Measurements from ENCODE around the gene SH2D3A. TPM values are rescaled to one million over a fixed set of nuclear protein-coding genes. Genes with fewer than 3 reads are reported as not detected.
A peak's percentile ranks its signal among the peaks of the same experiment; 100 is the strongest.

Gene SH2D3A
- polyA plus RNA-seq, 1 donor (not counting 4 experiments of a cell fraction or from before 2014, with no cell fraction given) = 24.9 TPM

- FAIRE-seq (peak; percentile 64), DNase-seq (ENCODE audit: low read depth, low spot score) (no peak)
- H3K9me3 ChIP-seq (ENCODE audit: control insufficient read depth, low read depth, low read length) = no peaks in the 10 kb centered on the region
- TF ChIP-seq EZH2 (IDR thresholded peaks at IDR 0.05; ENCODE audit: low read length) (no peak), CTCF (optimal IDR thresholded peaks at IDR 0.05 in 1 of 3, IDR thresholded peaks at IDR 0.05 in 1 of 3, conservative IDR thresholded peaks at IDR 0.05 in 1 of 3; ENCODE audit: extremely low read depth in 1 of 3, insufficient read depth in 2 of 3, low read length in 3 of 3) (peak; percentile 76 to 83 (median 77))
- peaks cover 32% of the 10 kb centered on the region for H3K4me1 ChIP-seq (ENCODE audit: control insufficient read depth, extremely low read depth, insufficient read depth, low read length)
- peak overlapping the region; percentile 79 for H3K9ac ChIP-seq (ENCODE audit: control insufficient read depth, extremely low read depth, insufficient read depth, low read length)
- peaks cover 29% of the 10 kb centered on the region for H3K79me2 ChIP-seq (ENCODE audit: control insufficient read depth, insufficient read depth, low read length)
- dilution Hi-C loops (cut with MboI; ENCODE audit: extremely low pct_ligation_motif_present, low sequenced_read_pairs) = no loop called here
- H2AFZ ChIP-seq (ENCODE audit: control insufficient read depth, low read length) = peak overlapping the region; percentile 81
- H3K27ac ChIP-seq (ENCODE audit: control insufficient read depth, insufficient read depth, low read length) = peak overlapping the region; percentile 86
- peaks cover under 1 to 11% of the 10 kb centered on the region in 2 experiments for H3K36me3 ChIP-seq (ENCODE audit: control insufficient read depth in 2 of 2, extremely low read depth in 1 of 2, insufficient read depth in 2 of 2, low read length in 2 of 2)
- no peaks in the 10 kb centered on the region for H3K9me1 ChIP-seq (ENCODE audit: control insufficient read depth, extremely low read depth, insufficient read depth, low read length)
- H3K27me3 ChIP-seq (ENCODE audit: control insufficient read depth, extremely low read depth, insufficient read depth, low read length) = no peaks in the 10 kb centered on the region
- peak overlapping the region; percentile 89 for H3K4me2 ChIP-seq (ENCODE audit: control insufficient read depth, extremely low read depth, insufficient read depth, low read depth, low read length)
- peak overlapping the region in 2 of 3 experiments; percentile 40 to 67 for H3K4me3 ChIP-seq (ENCODE audit: control insufficient read depth in 2 of 3, extremely low read depth in 1 of 3, insufficient read depth in 2 of 3, low read depth in 1 of 3, low read length in 3 of 3)
- no peaks in the 10 kb centered on the region for H4K20me1 ChIP-seq (ENCODE audit: control insufficient read depth, extremely low read depth, insufficient read depth, low read length)
Measured at GRCh38 chr19:6737873-6738786, 29.1 kb downstream of the SH2D3A start.

GRCh38 chr19:6737284-6737872 lies 29.9 kb downstream of the SH2D3A start, which contains the start of gene GPR108:
Gene GPR108, minus strand, starts transcription at chr19:6737580. Its CDS starts 4 bp downstream, at chr19:6737576.
- peaks cover 29% of the 10 kb centered on the region for H3K79me2 ChIP-seq (ENCODE audit: control insufficient read depth, insufficient read depth, low read length)
- H3K27ac ChIP-seq (ENCODE audit: control insufficient read depth, insufficient read depth, low read length) = peak within 1 kb of the TSS; percentile 86
- H3K27me3 ChIP-seq (ENCODE audit: control insufficient read depth, extremely low read depth, insufficient read depth, low read length) = no peaks in the 10 kb centered on the region
- H3K9ac ChIP-seq (ENCODE audit: control insufficient read depth, extremely low read depth, insufficient read depth, low read length) = peak within 1 kb of the TSS; percentile 85
- no peak for TF ChIP-seq CTCF (optimal IDR thresholded peaks at IDR 0.05 in 1 of 3, IDR thresholded peaks at IDR 0.05 in 1 of 3, conservative IDR thresholded peaks at IDR 0.05 in 1 of 3; ENCODE audit: extremely low read depth in 1 of 3, insufficient read depth in 2 of 3, low read length in 3 of 3)
- no peak for TF ChIP-seq EZH2 (IDR thresholded peaks at IDR 0.05; ENCODE audit: low read length)
- peaks cover 8 to 12% of the 10 kb centered on the region in 2 experiments for H3K36me3 ChIP-seq (ENCODE audit: control insufficient read depth in 2 of 2, extremely low read depth in 1 of 2, insufficient read depth in 2 of 2, low read length in 2 of 2)
- peak; percentile 99 for DNase-seq (ENCODE audit: low read depth, low spot score)
- H3K9me1 ChIP-seq (ENCODE audit: control insufficient read depth, extremely low read depth, insufficient read depth, low read length) = no peaks in the 10 kb centered on the region
- H3K9me3 ChIP-seq (ENCODE audit: control insufficient read depth, low read depth, low read length) = no peaks in the 10 kb centered on the region
- dilution Hi-C loops (cut with MboI; ENCODE audit: extremely low pct_ligation_motif_present, low sequenced_read_pairs) = no loop called here
- peak within 1 kb of the TSS; percentile 82 for H2AFZ ChIP-seq (ENCODE audit: control insufficient read depth, low read length)
- H3K4me3 ChIP-seq (ENCODE audit: control insufficient read depth in 2 of 3, extremely low read depth in 1 of 3, insufficient read depth in 2 of 3, low read depth in 1 of 3, low read length in 3 of 3) = peak within 1 kb of the TSS; percentile 91 to 99 (median 95)
- peaks cover 32% of the 10 kb centered on the region for H3K4me1 ChIP-seq (ENCODE audit: control insufficient read depth, extremely low read depth, insufficient read depth, low read length)
- FAIRE-seq = peak; percentile 98
- no peaks in the 10 kb centered on the region for H4K20me1 ChIP-seq (ENCODE audit: control insufficient read depth, extremely low read depth, insufficient read depth, low read length)
- H3K4me2 ChIP-seq (ENCODE audit: control insufficient read depth, extremely low read depth, insufficient read depth, low read depth, low read length) = peak within 1 kb of the TSS; percentile 95
